ENCODE results near the gene NCBP2L. TPM values are rescaled to one million over a fixed set of nuclear protein-coding genes. Genes with fewer than 3 reads are reported as not detected.

The NCBP2L gene
- total RNA-seq, 1 donor from 2014 or later, result not detected

- no peak overlapping the region for H3K27ac Mint-ChIP-seq
- no peak for DNase-seq (ENCODE audit: extremely low spot score, unreplicated experiment)
- no peaks in the 10 kb centered on the region for H3K36me3 Mint-ChIP-seq
- H3K4me1 Mint-ChIP-seq (ENCODE audit: unreplicated experiment), result peaks cover 13% of the 10 kb centered on the region
- peaks cover 14% of the 10 kb centered on the region for H3K27me3 Mint-ChIP-seq
- H3K9me3 Mint-ChIP-seq, result no peaks in the 10 kb centered on the region
- no peak for TF ChIP-seq CTCF (conservative IDR thresholded peaks at IDR 0.05)
- no peak overlapping the region for H3K4me3 Mint-ChIP-seq
Measured at GRCh38 chrX:107752714-107753113, 24.8 kb upstream of the NCBP2L start.

DNA sequence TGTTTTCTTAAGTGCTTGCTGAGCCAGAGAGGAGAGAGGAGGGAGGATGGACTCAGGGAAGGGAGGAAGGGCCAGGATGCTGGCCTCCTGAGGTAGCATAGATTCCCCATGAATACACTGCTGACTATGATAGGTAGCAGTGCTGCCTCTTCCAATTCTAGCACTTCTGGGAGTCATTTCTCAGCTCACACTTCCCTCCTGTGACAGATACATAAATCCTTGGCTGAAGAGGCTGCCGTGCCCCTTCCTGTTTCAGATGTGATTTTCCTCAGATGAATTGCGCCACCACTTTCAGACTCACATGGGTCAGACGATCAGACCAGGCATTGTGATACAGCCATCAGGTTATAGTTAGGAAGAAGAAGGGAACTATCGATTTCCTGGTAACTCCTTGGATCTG lies 24.3 kb upstream of the NCBP2L start:
- Mint-ChIP-seq H3K9me3 (no peaks in the 10 kb centered on the region), H3K27ac (no peak overlapping the region), H3K4me1 (ENCODE audit: unreplicated experiment) (peaks cover 8% of the 10 kb centered on the region), H3K4me3 (no peak overlapping the region), H3K27me3 (peaks cover 9% of the 10 kb centered on the region), H3K36me3 (no peaks in the 10 kb centered on the region)
- DNase-seq (ENCODE audit: extremely low spot score, unreplicated experiment), result no peak
- no peak for TF ChIP-seq CTCF (conservative IDR thresholded peaks at IDR 0.05)

DNA sequence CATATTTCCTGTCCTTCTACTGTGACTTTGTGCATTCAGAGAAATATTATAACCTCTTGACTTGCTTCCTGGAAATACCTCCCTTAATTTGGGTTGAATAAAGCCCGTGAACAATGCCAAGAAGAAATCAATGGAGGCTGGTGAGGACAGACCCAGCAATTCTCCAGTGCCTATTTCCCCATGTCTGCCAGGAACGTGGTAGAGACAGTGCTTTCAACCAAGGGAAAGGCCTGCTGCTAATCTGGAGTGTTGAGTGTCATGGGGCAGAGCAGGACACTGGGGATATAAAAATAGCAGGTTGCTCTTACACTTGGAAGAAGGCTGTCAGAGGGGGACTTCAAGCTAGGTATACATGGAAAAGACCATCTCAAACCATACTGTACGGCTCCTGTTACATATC lies 21.8 kb upstream of the NCBP2L start:
- Mint-ChIP-seq H3K27ac (no peak overlapping the region), H3K9me3 (no peaks in the 10 kb centered on the region), H3K27me3 (peaks cover 9% of the 10 kb centered on the region), H3K4me3 (no peak overlapping the region), H3K36me3 (no peaks in the 10 kb centered on the region), H3K4me1 (ENCODE audit: unreplicated experiment) (peaks cover 3% of the 10 kb centered on the region)
- DNase-seq (ENCODE audit: extremely low spot score, unreplicated experiment), result no peak
- no peak for TF ChIP-seq CTCF (conservative IDR thresholded peaks at IDR 0.05)

- Mint-ChIP-seq H3K27ac (no peak overlapping the region), H3K36me3 (no peaks in the 10 kb centered on the region), H3K27me3 (peaks cover 9% of the 10 kb centered on the region), H3K4me1 (ENCODE audit: unreplicated experiment) (peaks cover 1% of the 10 kb centered on the region), H3K4me3 (no peak overlapping the region), H3K9me3 (no peaks in the 10 kb centered on the region)
- no peak for TF ChIP-seq CTCF (conservative IDR thresholded peaks at IDR 0.05)
- no peak for DNase-seq (ENCODE audit: extremely low spot score, unreplicated experiment)
Measured at GRCh38 chrX:107758231-107758766, 19.2 kb upstream of the NCBP2L start.

GRCh38 chrX:107760304-107761077 lies 17.0 kb upstream of the NCBP2L start:
- no peak for DNase-seq (ENCODE audit: extremely low spot score, unreplicated experiment)
- H3K36me3 Mint-ChIP-seq, result no peaks in the 10 kb centered on the region
- no peak for TF ChIP-seq CTCF (conservative IDR thresholded peaks at IDR 0.05)
- no peak overlapping the region for H3K4me3 Mint-ChIP-seq
- no peaks in the 10 kb centered on the region for H3K4me1 Mint-ChIP-seq (ENCODE audit: unreplicated experiment)
- no peaks in the 10 kb centered on the region for H3K9me3 Mint-ChIP-seq
- peaks cover 6% of the 10 kb centered on the region for H3K27me3 Mint-ChIP-seq
- H3K27ac Mint-ChIP-seq, result no peak overlapping the region
